Activated naive CD8-positive, alpha-beta T cell treated with anti-CD3 and anti-CD28 coated beads, Interleukin-2, amount 50 U/mL, for 24 hours (primary cell): ENCODE data around the gene DDX21.
"Not testable (repeated sequence)": the region's sequence is repeated elsewhere in the genome, so short reads cannot be mapped to it uniquely, and the experiment has no call there.

Experiments
- ATAC-seq: fragments of 150-1000 bp; cut with Tn5 transposase; one replicate; pipeline ENCODE4 v1.10.0; 2021
- DNase-seq: peaks from one replicate; pipeline ENCODE4 v3.0.0; 2021
- H3K27ac Mint-ChIP-seq: one replicate; pipeline ENCODE4 v1.8.0; 2021; ENCODE audit warnings: mild to moderate bottlenecking, mixed read lengths
- H3K27me3 Mint-ChIP-seq: one replicate; pipeline ENCODE4 v1.8.0; 2021; ENCODE audit warnings: mixed read lengths
- H3K36me3 Mint-ChIP-seq: one replicate; pipeline ENCODE4 v1.8.0; 2021; ENCODE audit warnings: low read depth, mixed read lengths
- H3K4me1 Mint-ChIP-seq: one replicate; pipeline ENCODE4 v1.8.0; 2021; ENCODE audit warnings: mixed read lengths
- H3K4me3 Mint-ChIP-seq: one replicate; pipeline ENCODE4 v1.8.0; 2021; ENCODE audit warnings: mild to moderate bottlenecking, moderate library complexity, mixed read lengths
- H3K9me3 Mint-ChIP-seq: one replicate; pipeline ENCODE4 v1.8.0; 2021; ENCODE audit warnings: mixed read lengths

Gene DDX21

GRCh38 chr10:69005704-69006485, 49.9 kb downstream of the DDX21 start:
- Mint-ChIP-seq H3K27me3 (no peaks in the 10 kb centered on the region), H3K36me3 (peaks cover 2% of the 10 kb centered on the region), H3K9me3 (no peaks in the 10 kb centered on the region), H3K27ac (no peak overlapping the region), H3K4me3 (no peak overlapping the region), H3K4me1 (peaks cover 3% of the 10 kb centered on the region)
- ATAC-seq: no peak
- DNase-seq: no peak

- ATAC-seq (peak; percentile 33), DNase-seq (no peak)
- Mint-ChIP-seq H3K36me3 (peaks cover 6% of the 10 kb centered on the region), H3K4me1 (peaks cover 3% of the 10 kb centered on the region), H3K4me3 (no peak overlapping the region), H3K9me3 (no peaks in the 10 kb centered on the region), H3K27me3 (no peaks in the 10 kb centered on the region), H3K27ac (no peak overlapping the region)
Measured at GRCh38 chr10:69007260-69007659, 51.3 kb downstream of the DDX21 start.

GRCh38 chr10:69009360-69009759, 53.4 kb downstream of the DDX21 start:
- Mint-ChIP-seq H3K27ac (no peak overlapping the region), H3K4me3 (no peak overlapping the region), H3K27me3 (no peaks in the 10 kb centered on the region), H3K36me3 (peaks cover 19% of the 10 kb centered on the region), H3K9me3 (no peaks in the 10 kb centered on the region), H3K4me1 (peaks cover 15% of the 10 kb centered on the region)
- ATAC-seq (no peak), DNase-seq (no peak)

- DNase-seq: no peak
- Mint-ChIP-seq H3K27me3 (no peaks in the 10 kb centered on the region), H3K4me3 (no peak overlapping the region), H3K27ac (no peak overlapping the region), H3K9me3 (no peaks in the 10 kb centered on the region), H3K36me3 (peaks cover 18% of the 10 kb centered on the region), H3K4me1 (peaks cover 13% of the 10 kb centered on the region)
- ATAC-seq: no peak
Measured at GRCh38 chr10:69010151-69010640, 54.2 kb downstream of the DDX21 start.

GRCh38 chr10:69012778-69013177, 56.8 kb downstream of the DDX21 start:
- not testable (repeated sequence) for H3K9me3 Mint-ChIP-seq

GRCh38 chr10:69014171-69014570, 58.2 kb downstream of the DDX21 start:
- Mint-ChIP-seq H3K4me3 (no peak overlapping the region), H3K4me1 (peaks cover 13% of the 10 kb centered on the region), H3K27ac (no peak overlapping the region), H3K36me3 (peaks cover 28% of the 10 kb centered on the region), H3K9me3 (no peaks in the 10 kb centered on the region), H3K27me3 (no peaks in the 10 kb centered on the region)
- DNase-seq (no peak), ATAC-seq (no peak)

More at GRCh38 chr10:69012778-69013177, 56.8 kb downstream of the DDX21 start:
- Mint-ChIP-seq H3K4me1 (peaks cover 13% of the 10 kb centered on the region), H3K27ac (peak overlapping the region; percentile 75), H3K36me3 (peaks cover 25% of the 10 kb centered on the region)
- ATAC-seq: peak; percentile 72
- H3K4me3 Mint-ChIP-seq, DNase-seq, H3K27me3 Mint-ChIP-seq: not testable (repeated sequence)

GRCh38 chr10:69018613-69019012, 62.6 kb downstream of the DDX21 start:
- Mint-ChIP-seq H3K27me3 (no peaks in the 10 kb centered on the region), H3K4me3 (no peak overlapping the region), H3K9me3 (no peaks in the 10 kb centered on the region), H3K36me3 (peaks cover 13% of the 10 kb centered on the region), H3K27ac (no peak overlapping the region), H3K4me1 (no peaks in the 10 kb centered on the region)
- DNase-seq (no peak), ATAC-seq (no peak)

- no peaks in the 10 kb centered on the region for H3K27me3 Mint-ChIP-seq
- ATAC-seq (no peak), DNase-seq (no peak)
- no peak overlapping the region for H3K4me3 Mint-ChIP-seq
- H3K27ac Mint-ChIP-seq: no peak overlapping the region
- H3K9me3 Mint-ChIP-seq: no peaks in the 10 kb centered on the region
- peaks cover 7% of the 10 kb centered on the region for H3K4me1 Mint-ChIP-seq
- peaks cover 4% of the 10 kb centered on the region for H3K36me3 Mint-ChIP-seq
Measured at GRCh38 chr10:69022611-69023010, 66.6 kb downstream of the DDX21 start.

- Mint-ChIP-seq H3K4me1 (peaks cover 9% of the 10 kb centered on the region), H3K27me3 (no peaks in the 10 kb centered on the region), H3K4me3 (no peak overlapping the region), H3K27ac (no peak overlapping the region), H3K36me3 (no peaks in the 10 kb centered on the region), H3K9me3 (no peaks in the 10 kb centered on the region)
- ATAC-seq: no peak
- DNase-seq: no peak
Measured at GRCh38 chr10:69025370-69025896, 69.5 kb downstream of the DDX21 start.

- ATAC-seq (no peak), DNase-seq (no peak)
- peaks cover 2% of the 10 kb centered on the region for H3K27me3 Mint-ChIP-seq
- no peaks in the 10 kb centered on the region for H3K4me1 Mint-ChIP-seq
- no peaks in the 10 kb centered on the region for H3K9me3 Mint-ChIP-seq
- no peaks in the 10 kb centered on the region for H3K36me3 Mint-ChIP-seq
- no peak overlapping the region for H3K27ac Mint-ChIP-seq
- H3K4me3 Mint-ChIP-seq: no peak overlapping the region
Measured at GRCh38 chr10:69033256-69033655, 77.3 kb downstream of the DDX21 start.
